Muscle layer of colon (tissue), 2 donors: Measurements from ENCODE around the gene LSMEM2.
"Not testable (repeated sequence)": the region's sequence is repeated elsewhere in the genome, so short reads cannot be mapped to it uniquely, and the experiment has no call there.

ENCODE experiments used
- H3K27ac ChIP-seq: one replicate; pipeline ENCODE4 v1.7.0; 2013; ENCODE audit warnings: low read depth, mild to moderate bottlenecking, low read length, moderate library complexity
- H3K27me3 ChIP-seq, 2 donors: one replicate each; pipeline ENCODE4 v1.7.0; 2013; ENCODE audit warnings: low read length in 2 of 2, mild to moderate bottlenecking in 2 of 2; ENCODE audit not compliant: insufficient read depth in 2 of 2, control insufficient read depth in 1 of 2
- H3K36me3 ChIP-seq: one replicate; pipeline ENCODE4 v1.7.0; 2013; ENCODE audit warnings: mild to moderate bottlenecking, low read length; ENCODE audit not compliant: insufficient read depth
- H3K4me1 ChIP-seq: one replicate; pipeline ENCODE4 v1.7.0; 2013; ENCODE audit warnings: mild to moderate bottlenecking, low read length; ENCODE audit not compliant: insufficient read depth
- H3K4me3 ChIP-seq, 2 donors: one replicate each; pipeline ENCODE4 v1.7.0; 2013; ENCODE audit warnings: low read length in 2 of 2, low read depth in 1 of 2, mild to moderate bottlenecking in 1 of 2, moderate library complexity in 1 of 2
- H3K9ac ChIP-seq: one replicate; pipeline ENCODE4 v1.7.0; 2013; ENCODE audit warnings: low read length
- H3K9me3 ChIP-seq: one replicate; pipeline ENCODE4 v1.7.0; 2013; ENCODE audit warnings: mild to moderate bottlenecking, low read length
- donor health status: abdominal sarcoma.
- donor health status: Adenocarcinoma of cecum.

Gene LSMEM2

DNA sequence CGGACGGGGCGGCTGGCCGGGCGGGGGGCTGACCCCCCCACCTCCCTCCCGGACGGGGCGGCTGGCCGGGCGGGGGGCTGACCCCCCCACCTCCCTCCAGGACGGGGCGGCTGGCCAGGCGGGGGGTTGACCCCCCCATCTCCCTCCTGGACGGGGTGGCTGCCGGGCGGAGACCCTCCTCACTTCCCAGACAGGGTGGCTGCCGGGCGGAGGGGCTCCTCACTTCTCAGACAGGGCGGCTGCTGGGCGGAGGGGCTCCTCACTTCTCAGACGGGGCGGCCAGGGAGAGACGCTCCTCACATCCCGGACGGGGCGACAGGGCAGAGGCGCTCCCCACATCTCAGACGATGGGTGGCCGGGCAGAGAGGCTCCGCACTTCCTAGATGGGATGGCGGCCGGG, 33.2 kb downstream of the LSMEM2 start:
- H3K36me3 ChIP-seq, H3K27ac ChIP-seq, H3K9ac ChIP-seq, H3K4me3 ChIP-seq, H3K4me1 ChIP-seq, H3K9me3 ChIP-seq, H3K27me3 ChIP-seq: not testable (repeated sequence)

DNA sequence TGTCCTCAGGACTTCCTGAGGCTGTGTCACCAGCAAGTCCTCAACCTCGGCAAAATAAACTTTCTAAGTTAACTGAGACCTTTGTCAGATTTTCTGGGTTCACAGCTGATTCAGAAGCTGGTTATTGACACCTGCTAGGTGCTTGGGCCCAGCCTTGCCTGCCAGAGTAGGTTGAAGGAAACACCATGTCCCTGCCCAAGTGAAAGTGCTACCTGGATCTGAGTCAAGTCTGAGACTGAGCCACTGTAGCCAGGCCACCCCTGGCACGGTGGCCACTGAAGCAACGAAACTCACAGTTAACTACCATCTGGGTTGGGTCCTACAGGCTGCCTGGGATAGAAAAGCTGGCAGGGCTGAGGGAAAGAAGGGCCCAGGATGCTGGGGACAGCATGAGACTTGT, 35.5 kb downstream of the LSMEM2 start:
- Histone ChIP-seq H3K36me3 (peaks cover 16% of the 10 kb centered on the region), H3K9ac (no peak overlapping the region), H3K9me3 (no peaks in the 10 kb centered on the region), H3K4me1 (peaks cover 22% of the 10 kb centered on the region), H3K4me3 (no peak overlapping the region), H3K27me3 (no peaks in the 10 kb centered on the region), H3K27ac (no peak overlapping the region)

DNA sequence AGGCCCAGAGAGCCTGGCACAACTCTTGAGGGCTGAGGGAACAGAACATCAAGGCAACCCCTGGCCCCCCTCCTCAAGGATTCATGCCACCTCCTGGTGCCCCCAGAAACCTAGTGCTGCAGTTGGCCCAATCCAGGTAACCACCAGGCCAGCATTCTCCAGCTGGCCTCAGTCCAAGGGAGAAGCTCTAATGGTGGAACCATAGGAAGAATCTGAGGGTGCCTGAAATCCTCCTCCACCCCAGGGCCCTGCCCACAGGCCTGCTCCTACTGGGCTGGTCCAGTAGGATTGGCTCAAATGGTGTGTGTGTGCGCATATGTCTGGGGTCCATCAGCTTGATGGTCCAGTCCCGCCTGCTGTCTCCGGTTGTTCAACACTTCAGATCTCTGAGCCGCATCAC, 35.9 kb downstream of the LSMEM2 start:
- Histone ChIP-seq H3K9ac (no peak overlapping the region), H3K9me3 (no peaks in the 10 kb centered on the region), H3K27me3 (no peaks in the 10 kb centered on the region), H3K4me1 (peaks cover 27% of the 10 kb centered on the region), H3K4me3 (no peak overlapping the region), H3K27ac (no peak overlapping the region), H3K36me3 (peaks cover 20% of the 10 kb centered on the region)

DNA sequence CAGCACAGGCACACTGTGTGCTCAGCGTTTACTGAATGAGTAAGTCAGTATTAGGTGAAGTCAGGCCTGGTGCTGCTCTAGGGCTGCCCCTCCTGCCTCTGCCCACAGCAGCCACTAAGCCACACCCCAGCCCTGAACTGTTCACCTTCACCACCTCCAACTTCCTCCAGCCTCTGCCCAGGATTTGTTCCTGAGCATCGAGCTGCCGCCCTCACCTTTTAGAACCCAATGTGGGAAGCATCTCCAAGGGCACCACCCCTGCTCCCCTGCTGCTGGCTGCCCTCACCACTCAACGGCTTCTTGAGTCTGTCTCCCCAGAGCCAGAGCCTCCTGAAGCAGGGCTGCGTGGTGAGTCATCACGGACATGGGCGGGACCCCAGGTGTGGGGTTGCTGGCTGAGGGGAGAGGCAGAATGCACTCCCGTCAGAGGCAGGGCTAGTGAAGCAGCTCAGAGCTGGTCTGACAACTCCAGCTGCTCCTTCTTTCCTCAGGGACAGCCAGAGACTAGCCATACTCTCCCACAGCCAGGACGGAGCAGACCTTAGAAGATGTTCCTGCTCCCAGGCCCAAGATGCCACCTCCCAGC, 37.9 kb downstream of the LSMEM2 start:
- no peak overlapping the region for H3K27ac ChIP-seq
- H3K9me3 ChIP-seq: no peaks in the 10 kb centered on the region
- H3K36me3 ChIP-seq: peaks cover 20% of the 10 kb centered on the region
- no peaks in the 10 kb centered on the region for H3K27me3 ChIP-seq
- H3K9ac ChIP-seq: no peak overlapping the region
- no peak overlapping the region for H3K4me3 ChIP-seq
- H3K4me1 ChIP-seq: peaks cover 35% of the 10 kb centered on the region

GRCh38 chr3:50317300-50317699, 38.4 kb downstream of the LSMEM2 start:
- H3K4me3 ChIP-seq: no peak overlapping the region
- peaks cover 20% of the 10 kb centered on the region for H3K36me3 ChIP-seq
- H3K27me3 ChIP-seq: no peaks in the 10 kb centered on the region
- H3K9ac ChIP-seq: no peak overlapping the region
- H3K27ac ChIP-seq: no peak overlapping the region
- H3K9me3 ChIP-seq: no peaks in the 10 kb centered on the region
- H3K4me1 ChIP-seq: peaks cover 40% of the 10 kb centered on the region

DNA sequence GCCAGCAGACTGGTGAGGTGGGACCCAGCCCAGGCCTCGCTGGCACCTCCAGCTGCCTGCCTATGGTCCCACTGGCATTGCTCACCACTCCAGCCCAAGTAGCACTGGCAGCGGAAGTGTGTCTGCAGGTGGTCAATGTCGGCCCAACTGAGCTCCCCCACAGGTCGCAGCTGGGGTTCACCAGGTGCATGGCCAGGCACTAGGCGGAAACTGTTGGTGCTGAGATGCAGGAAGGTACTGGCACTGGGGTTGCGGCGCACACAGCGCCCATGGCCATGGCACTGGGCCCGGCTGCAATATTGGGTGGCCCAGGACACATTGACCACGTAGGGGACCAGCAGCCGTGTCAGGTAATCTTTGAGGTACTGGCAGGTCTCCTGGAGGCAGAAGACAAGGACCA, 39.3 kb downstream of the LSMEM2 start:
- peaks cover 44% of the 10 kb centered on the region for H3K4me1 ChIP-seq
- no peaks in the 10 kb centered on the region for H3K9me3 ChIP-seq
- peaks cover 20% of the 10 kb centered on the region for H3K36me3 ChIP-seq
- no peaks in the 10 kb centered on the region for H3K27me3 ChIP-seq
- H3K9ac ChIP-seq: no peak overlapping the region
- H3K27ac ChIP-seq: no peak overlapping the region
- H3K4me3 ChIP-seq: no peak overlapping the region

DNA sequence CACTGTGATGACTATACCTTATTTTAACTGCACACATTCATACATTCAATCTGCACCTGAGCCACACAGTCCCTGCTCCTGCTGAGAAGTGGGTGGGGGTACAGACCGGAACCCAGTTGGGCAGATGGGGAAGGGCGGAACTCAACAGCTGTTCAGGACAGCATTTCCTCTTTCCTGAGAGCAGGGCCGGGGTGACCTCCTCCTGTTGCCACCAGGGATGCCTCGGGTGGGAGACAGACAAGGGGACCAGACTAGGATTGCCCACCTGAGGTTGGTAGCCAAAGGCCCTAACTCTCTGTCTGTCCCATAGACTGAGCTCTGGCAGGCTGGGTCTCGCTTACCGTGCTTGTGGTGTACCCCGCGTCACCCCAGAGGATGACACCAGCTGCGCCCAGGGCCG, 39.7 kb downstream of the LSMEM2 start:
- H3K9ac ChIP-seq: peak overlapping the region; percentile 35
- H3K9me3 ChIP-seq: no peaks in the 10 kb centered on the region
- peaks cover 20% of the 10 kb centered on the region for H3K36me3 ChIP-seq
- no peak overlapping the region for H3K27ac ChIP-seq
- H3K4me1 ChIP-seq: peaks cover 44% of the 10 kb centered on the region
- H3K4me3 ChIP-seq: peak overlapping the region in 1 of 2 donors; percentile 74
- H3K27me3 ChIP-seq: no peaks in the 10 kb centered on the region

- no peaks in the 10 kb centered on the region for H3K9me3 ChIP-seq
- peaks cover 20% of the 10 kb centered on the region for H3K36me3 ChIP-seq
- peaks cover 48% of the 10 kb centered on the region for H3K4me1 ChIP-seq
- H3K27ac ChIP-seq: no peak overlapping the region
- H3K4me3 ChIP-seq: peak overlapping the region in 1 of 2 donors; percentile 74
- peak overlapping the region; percentile 35 for H3K9ac ChIP-seq
- no peaks in the 10 kb centered on the region for H3K27me3 ChIP-seq
These were observed 40.5 kb downstream of the LSMEM2 start for GRCh38 chr3:50319181-50319893.

GRCh38 chr3:50319894-50320625, 41.2 kb downstream of the LSMEM2 start:
- peaks cover 22% of the 10 kb centered on the region for H3K36me3 ChIP-seq
- peaks cover 53% of the 10 kb centered on the region for H3K4me1 ChIP-seq
- H3K4me3 ChIP-seq: peak overlapping the region; percentile 74 to 91
- peak overlapping the region; percentile 83 for H3K27ac ChIP-seq
- H3K9me3 ChIP-seq: no peaks in the 10 kb centered on the region
- H3K27me3 ChIP-seq: no peaks in the 10 kb centered on the region
- H3K9ac ChIP-seq: peak overlapping the region; percentile 71

DNA sequence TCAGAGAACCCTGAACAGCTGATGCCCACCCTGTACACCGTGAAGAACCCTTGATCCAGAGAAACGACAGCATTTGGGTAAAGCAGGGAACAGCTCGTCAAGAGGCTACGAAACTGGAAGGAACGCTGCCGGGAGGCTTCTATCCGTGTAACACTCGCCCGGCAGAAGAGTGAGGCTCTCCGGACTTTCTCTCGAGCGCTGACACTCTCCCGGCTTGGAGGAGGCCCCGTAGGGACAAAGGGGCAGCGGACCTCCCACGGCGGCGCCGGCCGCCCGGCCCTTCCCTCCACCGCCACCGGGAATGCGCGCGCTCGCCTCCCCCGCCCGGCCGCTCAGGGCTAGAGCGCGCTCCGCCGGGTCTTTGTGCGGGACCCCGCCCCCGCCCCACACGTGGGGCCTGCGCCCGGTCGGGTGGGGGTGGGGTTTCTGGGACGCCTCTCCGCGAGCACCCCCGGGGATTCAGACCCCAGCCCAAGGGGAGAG, 42.0 kb downstream of the LSMEM2 start:
- peaks cover 53% of the 10 kb centered on the region for H3K4me1 ChIP-seq
- H3K36me3 ChIP-seq: peaks cover 29% of the 10 kb centered on the region
- H3K27ac ChIP-seq: peak overlapping the region; percentile 83
- no peaks in the 10 kb centered on the region for H3K27me3 ChIP-seq
- no peaks in the 10 kb centered on the region for H3K9me3 ChIP-seq
- peak overlapping the region; percentile 71 for H3K9ac ChIP-seq
- H3K4me3 ChIP-seq: peak overlapping the region; percentile 74 to 91

GRCh38 chr3:50321336-50322114, 42.6 kb downstream of the LSMEM2 start:
- Histone ChIP-seq H3K36me3 (peaks cover 29% of the 10 kb centered on the region), H3K9ac (peak overlapping the region; percentile 71), H3K27ac (peak overlapping the region; percentile 83), H3K4me3 (peak overlapping the region; percentile 74 to 91), H3K27me3 (no peaks in the 10 kb centered on the region), H3K4me1 (peaks cover 53% of the 10 kb centered on the region), H3K9me3 (no peaks in the 10 kb centered on the region)
